ENCODE results near the gene NPHP4.

NPHP4 gene

DNA sequence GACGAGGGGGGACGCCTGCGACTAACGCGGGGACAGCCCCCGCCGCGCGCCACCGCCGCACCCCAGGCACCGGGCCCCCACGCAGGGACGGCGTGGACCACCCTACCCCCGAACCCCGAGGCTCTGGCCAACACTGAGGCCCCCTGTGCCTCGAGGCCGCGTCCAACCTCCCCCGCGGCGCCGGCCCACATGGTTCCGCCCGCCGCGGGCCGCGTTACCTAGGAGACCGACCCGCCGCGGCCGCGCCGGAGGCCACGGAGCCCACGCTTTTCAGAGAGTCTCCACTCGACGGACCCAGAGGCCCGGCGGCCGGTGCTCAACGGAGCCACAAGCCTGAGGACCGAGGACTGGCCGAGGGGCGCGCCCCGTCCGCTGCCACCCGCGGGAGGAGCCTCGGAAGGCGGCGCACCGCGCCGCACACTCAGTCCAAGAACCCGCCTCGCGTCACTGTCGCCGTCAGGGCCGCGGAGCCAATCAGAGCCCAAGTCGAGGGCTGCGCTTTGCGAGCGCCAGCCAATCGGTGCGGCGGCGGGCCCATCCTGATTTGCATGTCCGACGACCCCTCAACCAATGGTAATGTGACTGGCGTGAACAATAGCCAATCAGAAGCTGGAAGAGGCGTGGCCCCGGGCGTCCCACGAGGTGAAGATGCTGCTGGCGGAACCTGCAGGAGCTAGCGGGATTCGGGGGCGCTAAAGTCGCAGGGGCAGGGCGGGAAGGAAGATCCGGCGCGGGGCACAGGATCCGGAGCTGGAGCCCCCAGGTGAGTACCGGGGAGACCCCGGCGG is at the start of gene NPHP4:
TSS of gene NPHP4 (minus strand) at position 400 of the 788 bp plus-strand sequence. CDS start 6,136 bp downstream, outside the sequence.
- DNase-seq, result peak; percentile 97 to 99

DNA sequence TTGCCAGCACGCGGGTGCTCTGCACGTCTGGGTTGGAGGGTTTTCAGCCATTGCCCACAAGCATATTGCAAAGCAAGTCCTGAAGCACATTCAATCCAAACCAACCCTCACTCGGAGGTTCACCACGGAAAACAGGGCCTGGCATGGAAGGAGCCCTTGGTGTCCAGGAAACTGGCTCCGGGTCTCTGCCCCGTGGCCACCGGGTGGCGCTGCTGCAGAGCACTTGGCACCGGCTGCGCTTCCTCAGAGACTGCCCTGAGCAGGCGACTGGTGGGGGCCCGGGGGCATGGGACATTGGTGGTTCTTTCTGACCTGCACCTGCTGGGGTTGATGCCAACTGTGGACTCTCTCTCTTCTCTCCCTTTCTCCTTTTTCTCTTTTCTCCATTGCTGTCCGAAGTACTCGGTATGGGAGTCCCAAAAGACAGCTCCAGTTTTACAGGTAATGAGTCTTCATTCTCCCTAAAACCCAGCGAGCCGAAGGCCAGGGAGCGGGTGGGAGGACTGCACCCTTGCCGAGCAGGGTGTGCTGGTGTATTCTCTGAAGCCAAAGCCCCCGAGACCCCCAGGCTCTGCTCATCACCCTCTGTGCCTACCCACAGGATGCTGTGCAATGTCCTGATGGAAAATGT is 49.3 kb upstream of the NPHP4 start:
- DNase-seq, result no peak

DNA sequence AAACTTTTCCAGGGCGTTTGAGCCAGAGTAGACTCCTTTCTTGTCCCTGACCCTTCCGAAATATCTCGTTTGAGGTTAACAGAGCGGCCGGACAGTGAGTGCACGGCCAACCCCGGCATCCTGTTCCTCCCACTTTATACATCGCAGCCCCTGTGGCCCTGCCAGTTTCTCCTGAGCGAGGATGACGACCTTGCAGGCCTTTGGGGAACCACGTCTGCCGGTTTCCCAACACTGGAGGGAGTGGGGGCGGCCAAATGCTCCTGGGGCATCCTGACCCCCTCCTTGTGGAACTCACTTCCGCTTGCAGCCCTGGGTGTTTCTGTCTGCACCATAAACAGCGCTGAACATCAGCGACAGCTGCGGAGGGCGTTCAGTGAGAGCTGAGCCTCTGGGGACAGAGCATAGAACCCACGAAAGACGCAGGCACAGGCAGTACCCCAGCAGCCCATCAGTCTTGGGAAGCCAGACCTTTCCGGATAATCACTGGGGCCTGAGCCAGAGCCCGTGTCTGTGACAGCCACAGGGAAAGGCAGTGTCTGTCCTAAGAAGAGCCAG is 48.7 kb upstream of the NPHP4 start:
- DNase-seq, result no peak

DNA sequence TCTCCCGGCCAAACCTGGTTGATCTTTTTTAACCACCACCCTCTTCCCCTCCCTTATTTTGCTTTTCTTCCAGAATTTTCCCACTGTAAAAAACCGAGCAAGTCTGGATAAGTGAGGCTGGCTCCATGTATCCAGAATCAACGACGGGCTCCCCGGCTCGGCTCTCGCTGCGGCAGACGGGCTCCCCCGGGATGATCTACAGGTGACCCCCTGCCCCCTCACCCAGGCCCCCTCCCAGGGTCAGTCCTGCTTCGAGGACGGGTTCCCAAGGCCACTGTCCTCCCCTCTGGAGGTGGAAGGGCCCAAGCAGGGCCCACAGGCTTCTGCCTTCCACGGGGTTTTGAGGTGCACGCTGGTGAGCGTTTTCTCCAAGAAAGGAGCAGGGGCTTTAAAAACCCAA is 48.2 kb upstream of the NPHP4 start:
- no peak for DNase-seq

DNA sequence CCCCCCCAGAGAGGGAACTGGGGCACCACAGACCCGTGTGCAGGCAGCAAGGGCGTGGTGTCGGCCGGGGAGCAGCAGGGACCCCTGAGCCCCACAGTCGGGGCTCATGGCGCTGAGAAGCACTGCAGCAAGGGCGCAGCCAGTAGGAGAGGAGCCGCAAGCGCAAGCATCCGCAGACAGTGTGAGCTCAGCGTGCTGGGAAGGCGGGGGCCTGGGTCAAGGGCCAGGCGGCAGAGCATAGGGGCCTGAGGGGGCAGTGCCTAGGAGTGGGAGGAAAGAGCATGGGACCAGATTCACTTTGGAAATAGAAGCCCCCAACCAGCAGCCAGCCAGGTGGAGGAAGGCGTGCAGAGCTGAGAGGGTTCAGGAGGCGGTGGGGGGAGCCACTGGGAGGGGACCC is 46.8 kb upstream of the NPHP4 start:
- DNase-seq, result no peak

DNA sequence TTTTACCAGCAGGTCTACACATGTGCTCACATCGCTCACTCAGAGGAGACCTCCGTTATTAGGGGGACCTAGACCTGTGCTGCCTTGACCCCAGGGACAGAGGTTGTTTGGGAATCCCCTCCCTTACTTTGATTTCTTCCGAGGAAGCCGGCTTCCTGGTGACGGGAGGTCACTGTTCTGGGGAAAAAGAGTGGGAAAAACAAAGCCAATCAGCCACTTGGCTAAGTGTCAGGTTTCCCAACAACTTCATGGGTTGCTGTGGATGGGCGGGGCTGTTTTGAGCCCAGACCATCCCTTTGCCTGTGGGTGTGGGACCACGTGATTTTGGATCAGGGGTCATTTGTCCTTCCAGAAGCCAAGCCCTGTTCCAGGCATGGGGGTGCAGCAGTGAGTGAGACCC is 46.4 kb upstream of the NPHP4 start:
- no peak for DNase-seq

DNA sequence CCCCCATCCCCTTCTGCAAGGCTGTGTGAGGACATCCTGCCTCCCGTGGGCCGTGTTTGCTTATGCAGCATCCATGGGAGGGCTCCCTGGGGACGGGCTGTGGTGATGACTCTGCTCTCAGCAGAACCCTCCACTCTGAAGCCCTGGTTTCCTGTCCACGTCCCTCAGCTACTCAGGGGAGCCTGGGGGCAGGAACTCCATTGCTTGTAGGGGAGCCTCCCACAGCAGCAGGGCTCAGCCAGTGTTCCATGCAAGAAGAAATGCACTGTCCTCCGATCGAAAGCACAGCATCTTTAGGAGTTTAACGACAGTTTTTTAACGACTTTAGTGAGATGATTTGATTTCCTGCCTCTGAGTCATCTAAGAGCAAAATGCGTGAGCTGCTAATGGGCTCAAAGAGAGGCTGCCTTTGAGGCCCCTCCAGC is 45.1 kb upstream of the NPHP4 start:
- DNase-seq, result no peak

DNA sequence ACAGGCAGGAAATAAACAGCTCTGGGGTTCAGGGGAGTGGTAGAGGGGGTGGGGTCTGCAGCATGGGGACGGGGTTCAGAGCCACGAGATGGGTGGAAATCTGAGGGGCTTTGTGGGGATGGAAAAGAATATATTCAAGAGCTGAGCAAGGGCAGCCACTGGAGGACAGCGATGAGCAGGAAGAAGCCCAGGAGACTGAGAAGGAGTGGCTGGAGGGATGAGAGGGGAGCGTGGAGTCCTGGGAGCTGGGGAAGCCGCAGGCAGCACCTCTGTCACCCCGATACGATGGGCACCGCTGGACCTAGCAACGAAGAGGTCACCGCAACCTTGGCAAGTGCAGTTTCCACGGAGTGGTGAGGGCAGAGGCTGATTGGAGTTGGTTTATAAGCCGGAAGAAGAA is 43.5 kb upstream of the NPHP4 start:
- DNase-seq, result no peak

DNA sequence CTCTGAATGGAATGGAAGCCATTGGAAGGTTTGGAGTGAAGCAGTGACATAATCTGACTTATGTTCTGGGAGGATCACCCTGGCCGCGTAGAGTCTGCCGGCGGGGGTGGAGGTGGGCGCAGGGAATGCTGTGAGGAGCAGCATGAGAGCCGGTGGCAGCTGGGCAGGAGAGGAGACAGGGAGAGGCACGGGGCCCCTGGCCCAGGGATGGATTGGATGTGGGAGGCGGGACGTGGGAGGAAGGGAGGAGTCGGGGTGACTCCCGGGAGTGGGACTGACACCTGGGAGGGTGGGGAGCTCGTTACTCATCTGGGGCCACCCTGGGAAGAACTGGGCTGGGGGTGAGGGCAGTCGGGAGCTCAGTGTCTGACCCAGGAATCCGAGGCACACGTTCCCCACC is 43.1 kb upstream of the NPHP4 start:
- DNase-seq, result no peak

DNA sequence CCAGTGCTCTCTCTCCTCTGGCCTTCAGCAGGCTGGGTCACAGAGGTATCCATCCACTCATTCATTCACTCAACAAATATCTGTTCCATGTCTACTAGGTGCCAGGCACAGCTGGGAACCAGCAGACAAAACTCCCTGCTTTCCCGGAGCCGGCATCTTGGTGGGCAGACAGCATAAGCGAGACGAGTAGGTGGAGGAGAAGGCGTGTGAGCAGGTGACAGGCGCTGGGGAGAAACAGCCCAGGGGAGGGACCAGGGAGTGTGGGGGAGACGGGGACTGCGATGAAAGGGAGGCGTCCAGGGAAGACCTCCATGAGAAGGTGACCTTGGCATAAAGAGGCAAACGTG is 42.5 kb upstream of the NPHP4 start:
- DNase-seq, result no peak

DNA sequence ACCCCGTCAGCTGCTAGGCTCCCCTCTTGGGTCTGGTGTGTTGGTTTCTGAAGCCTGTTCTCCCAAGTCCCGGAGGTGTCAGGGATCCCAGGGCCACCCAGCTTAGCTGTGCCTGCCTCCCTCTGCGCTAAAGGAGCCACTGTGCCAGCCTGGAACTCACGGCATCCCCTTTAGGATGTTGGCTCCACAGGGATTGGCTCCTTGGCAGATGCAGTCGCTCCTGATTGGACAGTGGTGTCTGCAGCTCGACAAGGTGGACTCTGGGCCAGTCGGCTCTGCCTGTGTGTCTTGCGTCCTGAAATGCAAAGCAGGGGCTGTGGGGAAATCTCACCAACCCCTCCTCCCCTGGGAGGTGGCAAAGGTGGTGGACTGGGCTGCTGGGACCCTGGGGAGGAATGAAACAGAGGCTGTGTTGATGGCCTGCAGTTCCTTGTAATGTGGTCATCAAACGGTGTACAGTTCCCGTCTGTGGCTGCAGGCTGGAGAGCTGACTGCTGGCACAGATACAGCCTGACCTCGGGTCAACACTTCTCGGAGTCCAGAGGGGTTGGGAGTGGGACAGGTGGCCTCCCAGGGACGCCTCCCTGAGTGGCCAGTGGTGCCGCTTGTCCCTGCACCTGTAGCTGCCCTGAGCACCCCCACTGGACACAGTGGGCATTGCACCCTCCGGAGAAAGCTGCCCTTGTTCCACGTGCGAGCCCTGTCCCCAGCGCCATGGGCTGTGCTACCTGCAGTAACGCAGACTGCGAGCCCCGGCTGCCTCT is 41.9 kb upstream of the NPHP4 start:
- peak; percentile 32 to 60 for DNase-seq

DNA sequence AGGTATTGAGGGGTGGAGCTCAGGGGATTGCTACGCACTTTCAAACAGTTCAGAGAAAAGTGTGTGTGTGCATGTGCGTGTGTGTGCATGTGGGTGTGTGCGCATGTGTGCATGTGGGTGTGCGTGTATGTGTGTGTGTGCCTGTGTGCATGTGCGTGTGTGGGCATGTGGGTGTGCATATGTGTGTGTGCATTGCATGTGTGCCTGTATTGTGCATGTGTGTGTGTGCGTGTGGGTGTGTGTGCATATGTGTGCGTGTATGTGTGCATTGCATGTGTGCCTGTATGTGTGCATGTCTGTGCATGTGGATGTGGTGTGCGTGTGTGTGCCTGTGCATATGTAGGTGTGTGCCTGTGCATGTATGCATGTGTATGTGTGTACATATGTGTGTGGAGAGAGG is 40.9 kb upstream of the NPHP4 start:
- no peak for DNase-seq

DNA sequence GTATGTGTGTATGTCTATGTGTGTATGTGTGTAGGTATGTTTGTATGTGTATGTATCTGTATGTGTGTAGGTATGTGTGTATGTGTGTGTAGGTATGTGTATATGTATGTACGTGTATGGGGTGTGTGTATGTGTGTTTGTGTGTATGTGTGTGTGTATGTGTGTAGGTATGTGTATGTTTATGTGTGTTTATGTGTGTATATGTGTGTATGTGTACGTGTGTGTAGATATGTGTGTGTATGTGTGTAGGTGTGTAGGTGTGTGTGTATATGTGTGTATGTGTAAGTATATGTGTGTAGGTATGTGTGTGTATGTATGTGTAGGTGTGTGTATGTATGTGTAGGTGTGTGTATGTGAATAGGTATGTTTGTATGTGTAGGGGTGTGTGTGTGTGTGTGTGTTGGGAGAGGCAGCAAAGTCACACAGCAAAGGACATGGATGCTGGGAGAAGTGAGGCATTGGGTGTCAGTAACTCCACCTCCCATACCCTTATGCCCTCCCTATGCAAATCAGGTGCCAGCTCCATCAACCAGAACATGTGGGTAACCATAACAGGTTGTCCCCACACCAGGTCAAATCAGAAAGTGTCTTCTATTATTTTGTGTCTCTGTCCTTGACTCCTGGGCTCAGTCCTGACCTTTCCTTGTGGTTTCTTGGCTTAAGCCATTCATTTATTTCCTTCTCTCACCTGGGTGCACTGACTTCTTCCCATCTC is 38.5 kb upstream of the NPHP4 start:
- no peak for DNase-seq

DNA sequence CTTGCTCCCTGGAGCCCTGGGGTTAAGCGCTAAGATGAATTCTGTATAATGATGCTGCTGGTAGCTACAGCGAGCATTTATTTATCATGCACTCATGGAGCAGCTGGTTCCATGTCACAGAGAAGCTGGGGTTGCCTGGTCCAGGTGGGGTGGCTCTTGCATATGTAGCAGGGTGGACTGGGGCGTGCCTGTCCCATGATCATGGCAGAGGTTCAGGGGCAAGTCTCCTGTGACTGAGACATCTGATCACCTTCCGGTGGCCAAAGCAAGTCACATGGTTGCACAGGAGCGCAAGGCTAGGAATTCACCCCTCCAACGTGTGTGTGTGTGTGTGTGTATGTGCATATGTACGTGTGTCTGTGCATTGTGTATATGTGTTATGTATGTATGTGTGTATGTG is 37.9 kb upstream of the NPHP4 start:
- no peak for DNase-seq

DNA sequence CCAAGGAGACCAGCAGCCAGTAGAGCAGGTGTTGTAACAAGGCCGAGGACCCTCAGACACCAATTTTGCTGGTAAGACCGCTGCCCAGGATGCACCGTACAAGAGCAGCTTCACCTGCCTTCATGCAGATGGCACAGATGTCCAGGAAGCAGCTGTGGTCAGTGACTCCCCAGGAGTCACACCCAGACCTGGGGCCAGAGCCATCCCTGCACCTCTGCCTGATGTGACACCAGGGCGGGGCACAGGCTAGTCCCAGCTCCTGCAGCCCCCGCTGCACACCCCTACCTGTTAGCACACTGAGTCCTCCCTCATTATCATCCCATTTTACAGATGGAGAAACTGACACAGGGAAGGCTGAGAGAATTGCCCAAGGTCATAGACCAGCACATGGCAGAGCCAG is 37.1 kb upstream of the NPHP4 start:
- DNase-seq, result no peak

DNA sequence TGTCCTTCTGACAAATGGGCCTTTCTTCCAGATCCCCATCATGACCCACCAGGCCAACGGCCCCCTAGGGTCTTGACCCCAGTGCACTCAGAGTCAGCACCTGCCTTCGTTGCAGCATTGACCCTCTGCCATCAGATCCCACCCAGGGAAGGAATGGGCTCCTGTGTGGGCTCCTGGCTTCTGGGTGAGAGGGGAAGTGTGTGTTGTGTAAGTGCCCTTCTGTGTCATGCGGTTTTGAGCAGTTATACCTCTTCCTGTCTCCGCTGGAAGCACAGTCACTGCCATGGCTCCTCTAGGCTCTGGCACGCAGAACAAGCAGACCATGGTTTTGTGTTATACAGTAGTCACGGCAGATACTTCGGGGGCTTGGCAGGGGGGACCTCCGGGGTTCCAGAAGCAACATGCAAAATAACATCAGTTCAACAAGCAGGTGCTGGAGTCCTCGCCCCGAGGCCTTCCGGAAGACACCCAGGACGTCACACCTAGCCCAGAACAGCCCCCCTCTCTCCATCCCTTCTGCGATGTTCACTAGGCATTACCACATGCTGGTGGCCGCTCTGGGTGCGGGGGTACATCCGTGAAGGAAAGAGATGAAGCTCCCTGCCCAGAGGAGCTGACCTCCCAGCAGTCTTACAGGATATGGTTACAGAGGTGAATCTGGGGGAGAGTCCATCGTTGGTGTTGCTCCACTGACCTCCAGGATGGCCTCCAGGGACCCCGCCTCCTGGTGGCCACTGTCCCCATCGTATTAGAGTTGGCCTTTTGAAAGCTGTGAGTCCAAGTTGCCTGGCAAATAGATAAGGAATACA is 36.0 kb upstream of the NPHP4 start:
- DNase-seq, result no peak

DNA sequence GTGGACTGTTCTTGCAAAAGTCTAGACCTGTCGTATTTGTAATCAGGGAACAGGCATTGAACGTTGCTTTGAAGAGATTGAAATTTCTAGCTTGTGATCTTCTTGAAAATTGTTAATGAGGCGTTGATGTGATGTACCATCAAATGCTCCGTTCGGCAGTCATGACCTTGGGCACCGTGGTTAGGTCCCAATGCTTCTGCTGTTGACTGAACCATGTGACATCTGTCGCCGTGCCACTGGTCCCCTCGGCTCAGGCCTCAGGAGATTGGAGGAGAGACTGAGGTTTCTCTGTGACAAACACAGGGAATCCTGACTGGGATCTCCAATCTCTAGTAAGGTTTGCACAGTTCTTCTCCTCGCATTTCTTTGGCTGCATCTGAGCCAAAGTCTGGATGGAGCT is 35.4 kb upstream of the NPHP4 start:
- DNase-seq, result no peak

DNA sequence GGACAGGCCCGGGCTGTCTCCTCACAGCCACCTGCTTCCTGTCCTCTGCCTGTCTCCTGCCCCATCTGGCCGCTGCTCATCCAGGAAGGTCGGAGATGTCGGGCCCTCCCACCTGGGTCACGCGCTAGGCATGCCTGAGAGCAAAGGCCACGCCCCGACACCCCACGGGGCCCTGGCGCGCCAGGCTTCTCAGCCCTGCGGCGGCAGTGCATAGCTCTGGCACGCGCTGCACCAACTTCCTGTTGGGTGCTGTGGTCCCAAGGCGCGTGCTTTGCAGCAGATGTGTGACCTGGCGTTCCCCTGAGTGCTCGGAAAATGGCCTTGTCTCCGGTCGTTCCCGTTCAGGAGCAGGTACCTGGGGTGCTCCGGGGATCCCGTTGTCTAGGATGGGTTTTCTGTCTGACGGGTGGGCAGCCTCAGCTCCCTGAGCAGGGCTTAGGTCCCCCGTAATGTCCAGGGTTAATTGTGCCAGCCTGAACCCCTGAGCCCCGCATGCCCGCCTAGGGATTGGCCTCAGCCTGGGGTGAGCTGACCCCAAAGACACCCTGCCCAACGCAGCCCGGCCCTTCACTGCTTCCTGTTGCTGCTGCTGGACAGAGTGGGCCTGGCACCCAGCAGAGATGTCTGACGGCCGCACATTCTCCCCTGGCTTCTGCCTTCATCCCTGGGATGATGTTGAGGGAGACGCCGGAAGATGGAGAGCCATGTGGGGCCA is 34.0 kb upstream of the NPHP4 start:
- no peak for DNase-seq

DNA sequence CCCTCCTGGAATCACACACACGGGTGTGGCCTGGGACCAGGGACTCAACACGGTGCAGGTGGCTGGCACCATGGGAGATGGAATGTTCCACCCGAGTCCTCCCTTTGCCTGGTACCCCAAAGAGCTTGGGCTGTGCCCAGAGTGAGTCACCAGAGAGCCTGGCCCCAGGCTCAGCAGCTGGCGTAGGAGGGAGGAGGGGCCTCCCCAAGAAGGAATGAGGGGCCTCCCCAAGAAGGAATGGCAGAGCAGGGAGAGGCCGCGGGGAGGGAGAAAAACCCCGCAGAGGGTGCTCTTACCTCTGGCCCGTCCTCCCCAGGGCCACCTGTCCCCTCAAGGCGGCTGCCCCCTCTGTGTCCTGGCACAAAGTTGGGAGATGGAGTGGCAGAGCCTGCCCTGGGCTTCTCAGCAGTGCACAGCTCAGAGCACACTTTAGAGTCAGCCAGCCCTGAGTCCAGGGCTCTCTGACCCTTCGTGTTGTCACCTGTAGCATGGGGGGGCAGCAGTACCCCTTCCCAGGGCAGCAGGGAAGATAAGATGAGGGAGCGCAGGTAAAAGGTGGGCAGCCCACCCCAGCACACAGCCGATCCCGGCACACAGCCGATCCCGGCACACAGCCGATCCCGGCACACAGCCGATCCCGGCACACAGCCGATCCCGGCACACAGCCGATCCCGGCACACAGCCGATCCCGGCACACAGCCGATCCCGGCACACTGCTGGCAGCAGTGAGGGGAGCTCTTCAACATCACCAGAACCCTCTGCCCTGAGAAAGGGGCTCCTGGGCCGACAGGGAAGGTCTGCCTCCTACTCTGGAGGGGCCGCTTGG is 33.3 kb upstream of the NPHP4 start:
- no peak for DNase-seq

DNA sequence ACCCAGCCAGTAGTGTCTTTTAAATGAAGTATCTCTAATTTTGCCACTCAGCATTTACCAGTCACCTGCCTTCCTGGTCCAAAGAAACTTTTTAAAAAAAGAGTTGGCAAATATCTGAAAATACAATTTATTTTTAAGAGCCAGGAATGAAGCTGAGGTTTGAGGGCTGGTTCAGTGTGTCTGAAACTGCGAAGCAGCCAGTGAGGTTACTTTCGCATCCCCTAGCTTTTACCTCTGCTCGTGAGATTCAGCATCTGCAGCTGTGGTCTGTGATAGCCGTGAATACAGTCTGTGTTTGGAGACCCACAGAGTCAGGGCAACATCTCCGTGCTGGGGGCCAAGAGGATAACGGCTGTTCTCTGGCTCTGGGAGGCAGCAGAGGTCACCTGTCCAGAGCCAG is 32.2 kb upstream of the NPHP4 start:
- no peak for DNase-seq

DNA sequence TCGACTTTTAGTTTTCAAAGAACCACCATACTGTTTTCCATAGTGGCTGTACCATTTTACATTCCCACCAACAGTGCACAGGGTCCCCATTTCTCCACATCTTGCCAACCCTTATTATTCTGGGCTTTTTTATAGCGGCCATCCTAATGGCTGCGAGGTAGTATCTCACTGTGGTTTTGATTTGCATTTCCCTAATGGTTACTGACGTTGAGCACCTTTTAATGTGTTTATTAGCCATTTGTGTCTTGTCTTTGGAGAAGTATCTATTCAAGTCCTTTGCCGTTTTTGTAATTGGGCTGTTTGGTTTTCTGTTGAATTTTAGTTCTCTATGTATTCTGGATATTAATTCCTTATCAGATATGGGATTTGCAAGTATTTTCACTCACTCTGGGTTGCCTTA is 31.1 kb upstream of the NPHP4 start:
- no peak for DNase-seq
